NCI-H2196 treated with DMSO at 0.1 percent for 48 hours (cell line): ENCODE results near the gene RBM20.

Experiments used
- DNase-seq: peaks from one replicate; lab custom pipeline; 2025; ENCODE audit not compliant: unreplicated experiment; lab: John Stamatoyannopoulos, UW

The RBM20 gene

DNA sequence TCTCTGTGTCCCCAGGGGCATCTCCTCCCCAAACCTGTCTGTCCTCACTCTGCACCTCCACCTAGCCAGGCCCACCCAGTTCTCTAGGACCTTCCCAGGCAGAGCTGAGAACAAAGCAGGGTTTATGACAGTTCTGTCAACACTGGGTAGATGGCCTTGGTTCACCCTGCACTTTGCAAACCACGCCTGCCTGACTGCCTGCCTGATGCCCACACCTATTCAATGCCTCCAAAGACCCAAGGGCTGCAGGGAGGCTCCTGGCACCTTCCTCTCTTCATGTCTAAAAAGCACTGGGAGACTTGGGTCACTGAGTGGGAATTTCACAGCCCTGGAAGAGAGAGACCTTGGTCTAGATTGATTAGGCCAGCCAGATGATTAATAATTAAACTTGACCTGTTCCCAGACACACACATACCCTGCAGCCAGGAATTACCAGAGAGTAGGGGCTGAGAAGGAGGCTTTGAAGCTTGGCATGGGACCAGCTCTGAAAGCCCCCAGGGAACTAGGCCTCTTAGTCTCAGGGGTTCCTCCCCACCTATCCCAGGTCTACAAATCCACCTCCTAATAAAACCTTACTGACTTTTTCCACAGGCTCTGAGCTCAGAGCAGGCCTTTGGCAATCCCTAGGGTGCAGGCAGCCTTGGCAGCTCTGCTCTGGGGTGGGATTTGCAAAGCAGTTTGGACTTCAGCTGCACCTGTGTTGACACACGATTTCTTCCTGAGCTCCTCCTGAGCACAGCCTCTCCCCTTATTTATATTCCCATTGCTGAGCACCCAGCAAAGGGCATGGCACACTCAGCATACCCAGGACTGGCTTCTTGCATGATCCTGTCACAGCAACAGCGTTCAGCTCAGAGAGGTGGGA, 201.9 kb downstream of the RBM20 start:
- no peak for DNase-seq

DNA sequence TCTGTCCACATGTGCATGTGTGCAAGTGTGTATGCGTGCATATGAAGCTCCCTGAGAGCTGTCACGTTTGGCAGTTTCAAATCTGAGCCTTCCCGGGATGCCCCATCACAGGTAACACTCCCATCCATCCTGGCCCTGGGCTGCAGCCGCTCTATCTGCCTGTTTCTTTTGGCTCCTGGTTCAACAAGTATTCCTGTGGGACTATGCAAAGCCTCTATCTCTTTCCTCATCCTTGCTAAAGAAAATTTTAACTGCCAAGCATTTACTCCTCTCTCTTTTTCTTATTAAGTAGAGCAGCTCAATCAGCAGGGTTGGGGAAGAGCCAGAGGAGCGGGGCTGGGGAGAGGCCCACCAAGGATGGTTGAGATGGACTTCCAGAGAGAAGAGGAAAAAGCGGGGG, 203.2 kb downstream of the RBM20 start:
- no peak for DNase-seq

DNA sequence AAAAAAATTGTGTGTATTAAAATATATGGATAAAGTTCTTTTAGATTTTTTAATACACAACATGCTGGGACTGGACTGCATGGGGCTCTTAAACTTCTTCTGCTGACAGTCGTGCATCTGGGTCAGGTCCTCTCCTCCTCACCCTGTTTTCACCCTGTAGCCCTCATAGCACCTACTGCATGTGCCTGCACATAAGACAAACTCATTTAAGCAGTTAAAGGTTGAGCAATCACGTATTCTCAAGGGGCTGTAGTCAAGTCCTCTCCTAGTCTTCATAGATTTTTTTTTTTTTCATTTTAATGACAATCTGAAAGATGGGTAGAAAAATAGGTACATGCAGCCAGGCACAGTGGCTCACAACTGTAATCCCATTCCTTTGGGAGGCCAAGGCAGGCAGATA, 204.0 kb downstream of the RBM20 start:
- DNase-seq: no peak

DNA sequence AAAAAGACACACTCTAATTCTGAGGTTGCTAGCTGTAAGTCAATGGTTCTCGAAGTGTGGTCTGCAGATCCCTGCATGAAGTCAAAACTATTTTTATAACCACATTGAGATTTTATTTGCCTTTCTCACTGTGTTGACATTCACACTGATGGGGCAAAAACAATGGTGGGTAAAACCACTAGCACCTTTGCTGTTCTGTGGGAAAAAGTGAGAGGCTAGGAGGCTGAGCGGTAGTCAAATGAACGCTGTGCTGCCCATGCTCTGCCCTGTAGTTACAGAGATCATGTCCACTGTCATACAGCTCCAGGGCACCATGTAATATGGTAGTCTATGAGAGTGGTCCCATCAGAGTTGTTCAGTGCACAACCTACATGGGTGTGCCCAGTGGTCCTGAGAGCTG, 206.0 kb downstream of the RBM20 start:
- DNase-seq: no peak

DNA sequence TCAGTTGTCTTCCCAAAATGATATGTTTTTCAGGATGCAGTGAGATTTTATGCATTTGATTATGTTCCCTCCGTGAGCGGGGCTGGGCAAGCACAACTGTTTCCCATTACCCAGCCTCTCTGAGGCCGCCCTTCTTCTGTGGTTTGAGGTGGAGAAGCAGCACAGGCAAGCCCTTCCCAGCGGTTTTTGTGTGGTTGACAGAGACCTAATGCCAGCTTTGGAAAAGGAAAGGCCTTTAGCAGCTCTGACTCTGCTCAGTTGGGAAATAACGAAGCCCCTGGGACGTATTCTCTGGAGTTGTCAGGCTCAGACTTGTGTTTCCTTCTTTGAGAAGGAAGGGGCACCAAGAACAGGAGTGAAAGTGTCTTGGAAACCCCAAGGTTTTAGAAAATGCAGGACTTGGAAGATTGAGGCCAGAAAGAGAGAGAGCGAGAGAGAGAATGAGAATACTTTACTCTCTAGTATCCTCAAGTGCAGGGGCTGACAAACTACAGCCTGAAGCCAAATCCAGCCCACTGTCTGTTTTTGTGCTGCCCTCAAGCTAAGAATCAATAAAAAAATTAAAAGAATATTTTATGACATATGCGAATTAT, 207.0 kb downstream of the RBM20 start:
- no peak for DNase-seq

DNA sequence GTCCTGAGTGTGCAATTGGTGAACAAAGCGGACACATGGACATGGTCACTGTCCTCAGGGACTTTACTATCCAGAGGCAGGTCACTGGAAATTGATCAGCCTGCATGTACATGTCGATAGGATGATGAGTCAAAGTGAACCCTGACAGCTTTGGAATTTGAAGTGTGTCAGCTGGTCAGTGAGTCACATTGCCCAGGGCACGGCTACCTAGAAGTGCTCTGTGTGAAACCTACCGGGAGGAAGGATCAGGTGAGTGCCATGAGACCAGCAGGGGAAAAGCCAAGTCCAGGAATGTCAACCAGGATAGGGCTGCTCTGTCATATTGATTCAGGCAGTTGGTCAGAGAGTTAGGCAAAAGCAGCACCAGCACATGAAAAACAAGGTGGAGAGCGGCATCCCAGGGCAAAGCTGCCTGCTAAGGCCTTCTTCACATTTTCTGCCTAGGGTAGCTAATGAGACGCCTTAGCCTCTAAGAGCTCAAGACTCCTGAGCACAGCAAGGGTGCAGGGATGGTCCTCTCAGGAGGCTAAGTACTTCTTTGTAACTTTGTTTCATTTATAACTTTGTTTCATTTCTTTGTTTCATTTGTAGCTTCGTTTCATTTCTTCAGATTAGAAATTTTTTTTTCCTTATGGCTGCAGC, 208.2 kb downstream of the RBM20 start:
- no peak for DNase-seq

DNA sequence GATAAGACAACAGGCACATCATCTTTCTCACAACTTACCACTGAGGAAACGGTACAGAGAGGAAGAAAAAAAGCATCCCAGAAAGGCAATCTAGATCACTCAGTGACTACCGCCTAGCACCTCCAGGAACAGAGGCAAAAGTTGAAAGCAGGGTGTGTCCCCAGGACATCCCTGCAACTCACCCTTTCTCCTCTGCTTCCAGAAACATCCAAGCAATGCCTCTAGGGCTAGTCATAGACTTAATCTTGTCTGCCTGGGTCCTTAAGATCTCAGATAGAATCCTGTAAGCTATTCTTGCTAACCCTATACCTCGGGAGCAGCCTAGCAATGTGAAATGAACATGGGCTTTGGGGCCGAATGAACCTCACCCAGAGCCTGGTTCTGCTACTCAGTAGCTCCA, 208.8 kb downstream of the RBM20 start:
- no peak for DNase-seq

DNA sequence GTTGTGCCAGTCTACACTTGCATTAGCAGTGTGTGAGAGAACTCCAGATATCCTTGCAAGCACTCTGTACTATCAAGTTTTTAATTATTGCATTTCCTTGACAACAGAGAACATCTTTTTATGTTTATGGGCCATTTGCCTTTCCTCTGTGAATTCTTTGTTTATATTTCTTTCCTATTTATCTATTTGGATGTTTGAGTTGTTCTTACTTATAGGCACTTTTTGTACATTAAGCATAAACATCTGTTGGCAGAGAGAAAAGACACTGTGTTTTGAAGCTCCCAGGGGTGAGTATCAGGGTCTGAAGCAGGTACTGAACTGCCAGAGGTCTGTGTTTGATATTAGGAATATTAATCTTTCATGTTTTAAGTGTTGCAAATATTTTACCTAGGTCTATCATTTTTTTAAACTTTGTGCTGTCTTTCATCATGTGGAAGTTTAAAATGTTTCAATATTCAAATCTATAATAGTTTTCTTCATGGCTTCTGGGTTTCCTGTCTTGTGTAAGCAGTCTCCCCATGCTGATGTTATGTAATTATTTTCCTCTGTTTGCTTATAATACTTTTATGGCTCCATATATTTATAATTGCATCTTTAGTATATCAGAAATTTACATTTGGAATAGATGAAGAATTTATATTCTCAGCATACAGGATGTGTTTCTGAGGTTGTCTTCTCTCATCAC, 209.9 kb downstream of the RBM20 start:
- DNase-seq: no peak

DNA sequence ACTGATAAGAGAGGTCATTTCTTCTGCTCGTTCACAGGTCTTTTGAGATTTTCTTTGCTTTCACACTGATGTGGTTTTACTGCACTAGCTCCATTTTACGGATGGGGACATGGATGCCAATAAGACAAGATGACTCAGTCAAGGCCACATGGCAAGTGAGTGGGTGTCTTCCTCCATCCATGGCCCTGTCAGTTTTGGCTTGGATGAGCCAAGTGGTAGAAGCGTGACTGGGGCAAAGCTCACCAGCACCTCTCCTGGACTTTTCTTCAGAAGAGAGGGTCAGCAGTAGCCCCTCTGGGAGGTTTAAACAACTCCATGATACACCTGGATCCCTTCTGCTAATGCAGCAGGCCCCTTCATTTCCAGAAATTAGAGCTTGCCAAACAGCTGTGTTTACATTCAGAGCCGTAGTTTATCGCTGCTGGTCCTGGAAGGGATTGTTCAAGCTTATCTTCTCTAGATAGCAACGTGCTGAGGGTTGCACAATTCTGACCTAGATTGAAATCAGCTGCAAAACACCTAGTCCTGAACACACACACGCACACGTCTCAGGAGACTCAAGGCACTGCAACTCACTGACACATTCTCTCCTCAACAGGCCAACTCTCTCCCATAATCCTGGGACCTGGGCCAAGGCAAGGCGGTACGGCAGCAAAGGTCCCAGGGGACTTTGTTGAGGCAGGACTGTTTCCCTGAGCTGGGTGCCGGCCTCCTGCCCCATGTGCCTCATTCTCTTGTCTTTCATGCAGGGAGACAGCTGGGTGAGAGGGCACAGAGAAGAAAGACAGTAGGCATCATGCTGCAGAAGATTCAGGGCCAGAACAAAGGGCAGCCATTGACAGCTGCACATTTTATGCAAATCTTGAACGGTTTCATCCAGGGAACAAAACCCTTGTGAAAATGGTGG, 213.4 kb downstream of the RBM20 start:
- DNase-seq: peak; percentile 25

DNA sequence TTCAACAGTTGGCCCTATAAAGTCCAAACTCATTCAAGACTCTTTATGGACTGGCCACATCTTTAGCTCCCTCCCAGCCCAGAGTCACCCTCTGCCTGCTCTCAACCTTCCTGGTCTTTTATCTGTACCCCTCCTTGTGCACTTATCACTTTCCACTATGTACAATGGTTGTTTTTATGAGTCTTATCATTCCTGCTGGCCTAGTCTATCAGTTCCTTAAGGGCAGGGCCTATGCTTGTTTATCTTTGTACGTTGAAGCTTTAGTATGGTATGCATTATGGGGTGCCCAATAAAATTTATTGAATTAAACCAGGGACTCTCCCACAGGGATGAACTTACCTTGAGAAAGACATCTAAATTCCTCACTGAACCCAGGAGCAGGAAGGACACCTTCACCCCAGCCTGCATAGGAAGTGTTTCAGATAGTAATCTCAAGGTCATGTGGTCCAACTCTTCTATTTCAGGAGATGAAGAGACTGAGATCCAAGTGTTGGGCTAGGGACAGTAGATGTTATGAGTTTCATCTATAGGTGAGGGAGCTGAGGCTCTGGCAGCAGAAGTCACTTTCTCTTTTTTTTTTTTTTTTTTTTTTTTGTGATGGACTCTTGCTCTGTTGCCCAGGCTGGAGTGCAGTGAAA, 214.3 kb downstream of the RBM20 start:
- no peak for DNase-seq

DNA sequence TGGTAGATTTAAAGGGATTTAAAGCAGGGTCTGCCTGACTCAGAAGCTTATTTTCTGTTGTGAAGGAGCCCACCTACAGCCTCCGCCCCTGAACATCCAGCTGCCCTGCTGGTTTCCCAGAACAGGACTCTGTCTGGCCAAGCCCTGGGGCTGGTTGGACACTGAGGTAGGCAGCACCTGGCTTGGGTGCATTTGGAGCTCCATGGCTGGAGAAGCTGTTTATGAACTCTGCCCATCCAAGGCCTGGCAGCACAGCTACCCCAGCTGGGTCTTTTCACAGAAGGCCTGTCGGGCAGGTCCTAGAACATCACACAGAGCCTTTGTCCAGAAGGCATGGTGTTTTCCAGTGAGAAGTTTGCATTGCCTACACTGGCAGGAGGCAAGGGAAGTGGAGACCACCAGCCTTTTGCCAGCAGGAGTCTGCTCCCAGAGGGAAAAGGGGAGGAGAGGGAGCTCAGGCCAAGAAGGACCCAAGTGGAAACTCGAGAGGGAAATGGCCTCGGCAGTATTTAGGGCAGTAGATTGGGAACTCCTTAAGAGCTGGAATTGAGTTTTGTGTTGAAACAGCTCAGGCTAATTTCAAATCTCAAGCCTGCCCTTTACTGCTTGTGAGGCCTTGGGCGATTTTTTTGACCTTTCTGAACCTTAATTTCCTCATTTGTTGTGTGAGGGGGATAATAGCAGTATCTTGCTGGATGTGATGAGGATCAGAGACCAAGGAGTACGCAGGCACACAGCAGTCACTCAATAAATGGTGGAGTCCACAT, 215.3 kb downstream of the RBM20 start:
- DNase-seq: no peak

DNA sequence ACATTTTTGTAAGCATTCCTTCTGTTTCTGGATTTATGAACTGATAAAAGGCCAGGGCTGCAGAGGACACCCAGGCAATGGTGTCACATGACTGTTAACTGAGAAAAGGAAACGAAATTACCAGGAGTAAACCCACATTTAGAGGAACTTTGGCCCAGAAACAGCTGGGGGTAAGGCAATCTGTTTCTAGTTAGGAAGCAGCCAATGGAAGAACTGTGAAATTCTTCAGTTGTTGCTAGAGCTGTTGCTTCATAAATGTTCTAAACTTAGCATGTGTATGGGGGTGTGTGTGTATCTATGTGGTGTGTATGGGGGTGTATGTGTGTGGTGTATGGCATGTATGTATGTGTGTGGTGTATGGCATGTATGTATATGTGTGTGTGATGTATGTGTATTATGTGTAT, 215.8 kb downstream of the RBM20 start:
- no peak for DNase-seq

DNA sequence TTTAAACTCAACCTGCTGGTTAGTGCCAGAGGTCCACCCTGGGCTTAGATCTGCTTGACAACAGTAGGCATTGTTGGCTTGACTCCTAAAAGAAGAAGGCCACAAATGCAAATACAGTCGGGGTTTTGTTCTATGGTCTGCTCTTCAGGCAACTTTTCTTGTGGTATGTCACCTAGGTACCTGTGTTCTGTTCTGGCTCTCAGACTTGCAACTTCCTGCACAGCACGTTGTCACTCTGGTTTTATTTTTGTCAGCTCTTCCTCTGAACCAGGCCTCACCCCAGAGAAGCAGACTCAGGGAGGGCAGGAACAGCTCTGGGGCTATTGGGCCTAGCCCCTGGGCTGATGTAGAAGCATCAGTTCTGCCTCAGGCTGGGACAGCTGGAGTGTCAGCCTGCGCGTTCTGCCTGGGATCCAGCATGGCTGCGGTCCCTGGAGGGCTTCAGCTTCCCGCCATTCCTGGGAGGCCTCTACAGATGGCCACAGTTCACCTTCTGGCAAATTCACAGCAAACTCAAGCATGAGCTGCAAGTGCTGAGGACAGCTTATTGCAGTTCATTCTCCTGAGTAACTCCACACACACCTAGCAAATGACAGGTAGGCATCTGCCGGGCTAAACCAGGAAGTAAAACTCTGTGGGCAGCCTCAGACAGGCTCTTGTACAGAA, 216.6 kb downstream of the RBM20 start:
- DNase-seq: no peak

DNA sequence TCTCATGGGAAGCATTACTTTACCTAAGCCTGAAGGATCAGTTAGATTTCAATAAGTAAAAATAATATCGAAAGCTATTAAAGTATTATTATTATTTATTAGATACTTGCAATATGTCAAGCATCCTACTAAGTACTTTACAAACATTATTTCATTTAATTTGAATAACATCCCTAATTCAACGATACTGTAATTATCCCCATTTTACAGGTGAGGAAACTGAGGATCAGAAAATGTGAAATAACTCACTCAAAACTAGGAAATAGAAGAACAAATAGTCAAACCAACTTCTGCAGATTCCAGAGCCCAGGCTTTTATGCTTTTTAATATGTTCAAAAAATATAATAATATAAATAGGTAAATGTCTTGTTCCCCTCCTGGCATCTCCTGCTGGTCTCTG, 217.3 kb downstream of the RBM20 start:
- DNase-seq: no peak

DNA sequence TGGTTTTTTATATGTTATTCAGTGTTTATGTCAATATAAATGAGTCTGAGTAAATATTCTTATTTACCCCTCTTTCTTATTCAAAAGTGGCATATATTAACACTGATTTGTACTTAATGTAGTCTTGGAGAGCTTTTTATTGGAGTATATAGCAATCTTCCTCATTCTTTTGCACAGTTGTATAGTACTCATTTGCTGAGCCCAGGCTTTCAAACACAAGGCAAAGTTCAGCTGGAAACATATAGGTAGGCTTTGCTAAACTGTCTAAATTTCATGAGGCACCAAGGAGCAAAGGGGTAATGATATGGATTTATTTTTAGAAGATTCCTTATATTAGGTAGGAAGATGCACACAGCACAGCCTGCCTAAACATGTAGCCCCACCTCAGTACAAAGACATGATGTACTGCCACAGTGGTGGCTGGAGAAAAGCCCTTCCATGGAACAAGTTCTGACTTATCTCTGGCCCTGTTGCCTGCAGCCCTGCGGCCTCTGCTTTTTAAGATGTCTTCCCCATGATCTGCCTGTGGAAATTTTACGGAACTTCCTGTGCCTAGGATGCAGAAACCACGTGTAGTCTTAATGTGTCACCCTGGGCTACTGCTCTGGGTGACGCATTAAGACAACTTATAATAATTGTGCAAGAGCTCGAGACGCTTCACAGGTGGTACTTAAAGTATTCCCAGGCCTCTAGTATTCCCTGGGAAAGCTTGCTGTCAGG, 218.0 kb downstream of the RBM20 start:
- DNase-seq: no peak

DNA sequence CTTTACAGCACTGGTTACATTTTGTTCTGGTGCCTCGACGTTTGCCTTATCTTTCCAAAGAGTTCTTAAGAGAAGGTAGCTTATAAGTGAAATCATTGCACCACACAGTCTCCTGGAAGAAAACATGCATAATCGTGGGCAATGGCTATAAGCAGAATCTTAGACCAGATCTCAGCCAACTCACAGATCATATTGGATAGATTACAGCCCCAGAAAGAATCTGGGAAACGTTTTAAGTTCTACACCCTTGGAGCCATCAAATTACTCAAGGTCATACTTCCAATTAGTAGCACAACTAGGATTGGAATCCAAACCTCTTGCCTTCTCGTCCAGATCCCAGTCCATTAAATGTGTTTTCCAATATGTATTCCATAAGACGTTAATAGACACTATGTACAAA, 218.8 kb downstream of the RBM20 start:
- no peak for DNase-seq

DNA sequence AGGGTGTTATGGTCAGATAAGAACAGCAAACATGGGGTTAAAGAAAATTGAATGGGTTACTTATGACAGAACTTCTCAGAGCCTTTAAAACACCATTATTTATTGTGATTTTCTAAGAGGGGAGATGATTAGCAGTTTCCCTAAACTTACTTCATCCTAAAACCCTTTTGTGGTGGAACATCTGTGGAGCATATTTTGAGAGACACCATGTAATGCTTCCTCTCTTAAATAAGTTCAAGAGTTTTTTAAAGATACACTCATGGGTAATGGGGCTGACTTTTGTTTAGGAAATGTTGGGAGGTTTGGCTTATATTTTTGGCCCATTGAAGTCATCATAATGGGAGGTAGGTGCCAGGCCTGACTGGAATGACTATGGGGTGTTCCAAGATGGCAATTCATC, 219.2 kb downstream of the RBM20 start:
- no peak for DNase-seq

DNA sequence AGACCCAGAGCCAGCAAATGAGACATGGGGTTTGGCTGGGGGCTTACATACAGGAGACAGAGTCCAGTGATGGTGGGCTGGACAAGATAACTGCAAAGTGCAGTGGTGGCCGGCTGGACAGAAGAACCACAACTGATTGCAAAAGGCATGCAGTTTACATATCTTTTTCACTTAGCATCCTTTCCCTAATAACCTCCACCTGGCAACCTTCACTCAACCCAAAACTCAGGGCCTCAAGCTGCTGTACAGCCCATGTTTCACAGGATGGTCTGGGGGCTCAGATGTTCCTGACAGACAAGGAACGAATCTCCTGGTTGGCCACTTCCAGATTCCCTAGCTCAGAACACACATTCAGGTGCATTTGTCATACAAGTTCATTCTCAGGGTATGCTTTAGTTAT, 219.8 kb downstream of the RBM20 start:
- no peak for DNase-seq
